Measurements from ENCODE around the gene SSC4D. TPM values are rescaled to one million over a fixed set of nuclear protein-coding genes. Genes with fewer than 3 reads are reported as not detected.

The SSC4D gene
- polyA plus RNA-seq, 4 donors = 3.9 to 6.9 (median 4.4) TPM

- DNase-seq (ENCODE audit: low read depth in 4 of 4, low spot score in 2 of 4) = no peak
Observed at GRCh38 chr7:76356823-76357222, 52.7 kb downstream of the SSC4D start.

GRCh38 chr7:76356115-76356514 lies 53.4 kb downstream of the SSC4D start:
- no peak for DNase-seq (ENCODE audit: low read depth in 4 of 4, low spot score in 2 of 4)

GRCh38 chr7:76354981-76355730 lies 54.3 kb downstream of the SSC4D start:
- no peak for DNase-seq (ENCODE audit: low read depth in 4 of 4, low spot score in 2 of 4)

GRCh38 chr7:76354516-76354915 lies 55.0 kb downstream of the SSC4D start:
- DNase-seq (ENCODE audit: low read depth in 4 of 4, low spot score in 2 of 4) = no peak

GRCh38 chr7:76353744-76354143 lies 55.8 kb downstream of the SSC4D start:
- DNase-seq (ENCODE audit: low read depth in 4 of 4, low spot score in 2 of 4) = no peak

GRCh38 chr7:76352193-76352592 lies 57.3 kb downstream of the SSC4D start:
- DNase-seq (ENCODE audit: low read depth in 4 of 4, low spot score in 2 of 4) = no peak

GRCh38 chr7:76351372-76351771 lies 58.1 kb downstream of the SSC4D start:
- DNase-seq (ENCODE audit: low read depth in 4 of 4, low spot score in 2 of 4) = no peak

GRCh38 chr7:76349313-76349885 lies 60.1 kb downstream of the SSC4D start:
- no peak for DNase-seq (ENCODE audit: low read depth in 4 of 4, low spot score in 2 of 4)

- no peak for DNase-seq (ENCODE audit: low read depth in 4 of 4, low spot score in 2 of 4)
Observed at GRCh38 chr7:76347710-76348109, 61.8 kb downstream of the SSC4D start.

GRCh38 chr7:76346778-76347177 lies 62.7 kb downstream of the SSC4D start:
- DNase-seq (ENCODE audit: low read depth in 4 of 4, low spot score in 2 of 4) = no peak

GRCh38 chr7:76346097-76346496 lies 63.4 kb downstream of the SSC4D start:
- no peak for DNase-seq (ENCODE audit: low read depth in 4 of 4, low spot score in 2 of 4)

GRCh38 chr7:76343931-76344321 lies 65.6 kb downstream of the SSC4D start:
- no peak for DNase-seq (ENCODE audit: low read depth in 4 of 4, low spot score in 2 of 4)

- no peak for DNase-seq (ENCODE audit: low read depth in 4 of 4, low spot score in 2 of 4)
Observed at GRCh38 chr7:76343294-76343930, 66.1 kb downstream of the SSC4D start.

GRCh38 chr7:76342222-76342621 lies 67.3 kb downstream of the SSC4D start:
- no peak for DNase-seq (ENCODE audit: low read depth in 4 of 4, low spot score in 2 of 4)

GRCh38 chr7:76340617-76341131 lies 68.8 kb downstream of the SSC4D start:
- no peak for DNase-seq (ENCODE audit: low read depth in 4 of 4, low spot score in 2 of 4)

Other genes with a start within 250 kb of the SSC4D start
- gene SRRM3, start 207.8 kb downstream of the SSC4D start, polyA plus RNA-seq (ENCODE audit: insufficient read length in 4 of 4) = 1 to 10 TPM; 1.0 to 2.3 (median 1.7) TPM
- gene HSPB1, start 107.0 kb downstream of the SSC4D start, polyA plus RNA-seq (ENCODE audit: insufficient read length in 4 of 4) = 100 to 1,000 TPM; 137 to 302 (median 224) TPM
- gene YWHAG, start 50.7 kb downstream of the SSC4D start, polyA plus RNA-seq (ENCODE audit: insufficient read length in 4 of 4) = 100 to 1,000 TPM; 117 to 129 (median 125) TPM
- 10 to 100 TPM in 1 of 4 donors, 1 to 10 TPM in 3; 1.7 to 16.2 (median 3.2) TPM for gene ZP3, start 15.3 kb upstream of the SSC4D start, polyA plus RNA-seq (ENCODE audit: insufficient read length in 4 of 4)
- gene DTX2, start 52.0 kb upstream of the SSC4D start, polyA plus RNA-seq (ENCODE audit: insufficient read length in 4 of 4) = 10 to 100 TPM in 1 of 4 donors, 1 to 10 TPM in 3; 5.6 to 14.5 (median 9.3) TPM
- 1 to 10 TPM; 2.2 to 4.2 (median 2.6) TPM for gene UPK3B, start 100.9 kb upstream of the SSC4D start, polyA plus RNA-seq (ENCODE audit: insufficient read length in 4 of 4)
- gene SPDYE16, start 133.6 kb upstream of the SSC4D start, polyA plus RNA-seq (ENCODE audit: insufficient read length in 4 of 4) = 1 to 10 TPM; 1.3 to 6.0 (median 2.9) TPM
- gene POMZP3, start 217.6 kb upstream of the SSC4D start, polyA plus RNA-seq (ENCODE audit: insufficient read length in 4 of 4) = 10 to 100 TPM; 10.9 to 20.4 (median 17.9) TPM